Measurements from ENCODE around the gene SENP2. TPM values are rescaled to one million over a fixed set of nuclear protein-coding genes. Genes with fewer than 3 reads are reported as not detected.

SENP2 gene
- total RNA-seq, 1 experiment from 2014 or later = 36.1 TPM

- TF ChIP-seq REST (IDR thresholded peaks at IDR 0.05; ENCODE audit: low read depth) = no peak
These were observed 39.7 kb downstream of the SENP2 start (continued) for GRCh38 chr3:185625784-185626183.

GRCh38 chr3:185629554-185630181, 43.6 kb downstream of the SENP2 start:
- H3K36me3 ChIP-seq (ENCODE audit: control insufficient read depth in 1 of 2, insufficient read depth in 2 of 2, low read length in 2 of 2) = peaks cover 0 to 2% of the 10 kb centered on the region in 2 experiments; a peak in 1 of 4 replicates
- H3K27ac ChIP-seq (ENCODE audit: low read depth, low read length) = no peak overlapping the region
- CTCF ChIA-PET = no interaction called here
- no peak overlapping the region for H2AFZ ChIP-seq (ENCODE audit: low read depth, low read length, poor library complexity, severe bottlenecking)
- no peaks in the 10 kb centered on the region for H3K79me2 ChIP-seq (ENCODE audit: insufficient read depth, low read length)
- H3K4me2 ChIP-seq (ENCODE audit: low read length) = no peak overlapping the region
- H3K9ac ChIP-seq (ENCODE audit: low read length) = no peak overlapping the region
- H3K27me3 ChIP-seq (ENCODE audit: insufficient read depth, low read length) = no peaks in the 10 kb centered on the region
- H3K4me1 ChIP-seq (ENCODE audit: control insufficient read depth in 1 of 2, insufficient read depth in 2 of 2, low read length in 2 of 2) = no peaks in the 10 kb centered on the region
- no TSS peak for BruUV-seq (replicated peaks)
- no peaks in the 10 kb centered on the region for H3K9me3 ChIP-seq (ENCODE audit: control insufficient read depth in 1 of 2, insufficient read depth in 1 of 2, low read depth in 1 of 2, low read length in 2 of 2)
- no peaks in the 10 kb centered on the region for H3K9me2 ChIP-seq (ENCODE audit: insufficient read depth)
- ATAC-seq (no peak), DNase-seq (ENCODE audit: low read depth, low spot score) (no peak)
- POLR2A ChIA-PET = no interaction called here
- intact Hi-C loops (cut with micrococcal nuclease) = no loop called here
- TF ChIP-seq ZFX (IDR thresholded peaks at IDR 0.05) (no peak), POLR2AphosphoS5 (IDR thresholded peaks at IDR 0.05; ENCODE audit: low read depth, low read length) (no peak), EGR1 (IDR thresholded peaks at IDR 0.05; ENCODE audit: low read depth) (no peak), CTCF (IDR thresholded peaks at IDR 0.05 in 2 of 3, conservative IDR thresholded peaks at IDR 0.05 in 1 of 3; ENCODE audit: borderline replicate concordance in 1 of 3, insufficient read depth in 1 of 3, low read depth in 2 of 3, low read length in 2 of 3) (no peak), MAX (IDR thresholded peaks at IDR 0.05) (no peak)
- H4K20me1 ChIP-seq (ENCODE audit: insufficient read depth) = no peaks in the 10 kb centered on the region
- RAD21 ChIA-PET (ENCODE audit: low non-redundant PET in 1 of 2, low total read pairs in 2 of 2, uncharacterized antibody in 2 of 2, unreplicated experiment in 2 of 2) = no interaction called here
- H3K4me3 ChIP-seq (replicated peaks in 1 of 2; ENCODE audit: low read depth in 1 of 2, low read length in 2 of 2) = no peak overlapping the region
